Activated CD8-positive, alpha-beta T cell treated with anti-CD3 and anti-CD28 coated beads, Interleukin-2, amount 10 ng/mL, durations not matched to agents 7 days and 5 days (primary cell): ENCODE data around the gene PANK4. TPM values are rescaled to one million over a fixed set of nuclear protein-coding genes. Genes with fewer than 3 reads are reported as not detected.

Experiments used
- ATAC-seq: fragments of 150-1000 bp; cut with Tn5 transposase; one replicate; pipeline ENCODE4 v1.10.0; 2021; ENCODE audit warnings: moderate library complexity
- CTCF ChIA-PET: fragments of 350-600 bp; sonication (Branson Sonifier 250); formaldehyde crosslinking; loops from one replicate; lab custom pipeline; 2021; ENCODE audit warnings: antibody characterized with exemption; lab: Charles Lee
- POLR2A ChIA-PET: fragments of 350-600 bp; sonication (Branson Sonifier 250); formaldehyde crosslinking; loops from one replicate; lab custom pipeline; 2021; ENCODE audit warnings: antibody characterized with exemption; lab: Charles Lee
- DNase-seq: peaks from one replicate; pipeline ENCODE4 v3.0.0-alpha.2; 2020
- H3K27ac Mint-ChIP-seq: one replicate; pipeline ENCODE4 v1.8.0; 2021; ENCODE audit warnings: mild to moderate bottlenecking, mixed read lengths
- H3K27me3 Mint-ChIP-seq: one replicate; pipeline ENCODE4 v1.8.0; 2021; ENCODE audit warnings: low read depth, mixed read lengths
- H3K36me3 Mint-ChIP-seq: one replicate; pipeline ENCODE4 v1.8.0; 2021; ENCODE audit warnings: low read depth, mixed read lengths
- H3K4me1 Mint-ChIP-seq: one replicate; pipeline ENCODE4 v1.8.0; 2021; ENCODE audit warnings: low read depth, mixed read lengths
- H3K4me3 Mint-ChIP-seq: one replicate; pipeline ENCODE4 v1.8.0; 2021; ENCODE audit warnings: mild to moderate bottlenecking, mixed read lengths
- H3K9me3 Mint-ChIP-seq: one replicate; pipeline ENCODE4 v1.8.0; 2022; ENCODE audit warnings: mixed read lengths; ENCODE audit not compliant: insufficient read depth
- total RNA-seq, 2 experiments: library from RNA; stranded (reverse); gene quantifications; one replicate each; pipeline ENCODE4 v1.2.3, GENCODE V29; 2021

Gene PANK4
- total RNA-seq, 2 experiments from 2014 or later = 55.9 to 66.8 TPM

GRCh38 chr1:2544093-2544874, 17.9 kb upstream of the PANK4 start:
- no peaks in the 10 kb centered on the region for H3K9me3 Mint-ChIP-seq
- POLR2A ChIA-PET = interaction anchor here (5.5 kb wide), 1 partner anchor 19 kb away, joined by 96 read pairs; the partner anchor contains the start of gene PANK4
- H3K4me1 Mint-ChIP-seq = peaks cover 30% of the 10 kb centered on the region
- ATAC-seq = no peak
- no peaks in the 10 kb centered on the region for H3K36me3 Mint-ChIP-seq
- H3K27ac Mint-ChIP-seq = no peak overlapping the region
- H3K27me3 Mint-ChIP-seq = peaks cover 4% of the 10 kb centered on the region
- H3K4me3 Mint-ChIP-seq = no peak overlapping the region
- CTCF ChIA-PET = interaction anchor here (1.2 kb wide), 1 partner anchor 129 kb away, joined by 5 read pairs; no protein-coding TSS in a partner anchor
- no peak for DNase-seq

DNA sequence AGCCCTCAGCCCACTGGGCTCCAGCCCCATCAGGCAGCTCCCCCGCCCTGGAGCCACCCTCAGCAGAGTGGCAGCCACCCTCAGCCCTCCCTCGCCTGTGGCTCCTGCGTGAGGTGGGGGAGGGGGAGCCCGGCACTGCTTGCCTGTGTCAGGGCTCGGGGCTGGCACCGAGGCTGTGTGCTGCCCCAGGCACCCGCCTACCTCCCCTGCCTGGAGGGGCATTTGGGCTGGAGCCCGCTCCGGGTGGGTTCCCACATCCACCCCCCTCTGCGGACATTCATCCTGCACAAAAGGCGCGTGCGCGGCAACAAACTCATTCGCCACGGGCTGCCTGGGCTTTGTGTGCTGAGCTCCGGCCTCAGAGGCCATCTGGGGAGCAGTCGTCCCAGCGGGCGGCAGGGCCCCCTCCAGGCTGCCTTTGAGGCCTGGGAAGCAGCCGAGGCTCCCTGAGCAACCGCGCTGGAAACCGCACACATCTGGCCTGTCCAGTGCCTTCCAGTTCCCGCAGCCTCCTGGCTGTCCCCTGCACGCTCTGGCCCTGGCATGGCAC, 17.2 kb upstream of the PANK4 start:
- ATAC-seq (no peak), DNase-seq (peak; percentile 55)
- ChIA-PET CTCF (interaction anchor here (1.2 kb wide), 1 partner anchor 128 kb away, joined by 5 read pairs; no protein-coding TSS in a partner anchor), POLR2A (interaction anchor here (5.5 kb wide), 1 partner anchor 18 kb away, joined by 96 read pairs; the partner anchor contains the start of gene PANK4)
- Mint-ChIP-seq H3K36me3 (no peaks in the 10 kb centered on the region), H3K27ac (no peak overlapping the region), H3K4me3 (no peak overlapping the region), H3K4me1 (peaks cover 23% of the 10 kb centered on the region), H3K9me3 (no peaks in the 10 kb centered on the region), H3K27me3 (peaks cover 4% of the 10 kb centered on the region)

- POLR2A ChIA-PET = interaction anchor here (1.5 kb wide), 1 partner anchor 43 kb away, joined by 4 read pairs; no protein-coding TSS in a partner anchor
- Mint-ChIP-seq H3K36me3 (no peaks in the 10 kb centered on the region), H3K27me3 (peaks cover 4% of the 10 kb centered on the region), H3K27ac (no peak overlapping the region), H3K4me3 (no peak overlapping the region), H3K4me1 (peaks cover 14% of the 10 kb centered on the region), H3K9me3 (no peaks in the 10 kb centered on the region)
- DNase-seq (no peak), ATAC-seq (no peak)
- CTCF ChIA-PET = no interaction called here
Observed at GRCh38 chr1:2542246-2542915, 16.0 kb upstream of the PANK4 start.

- no peaks in the 10 kb centered on the region for H3K9me3 Mint-ChIP-seq
- no peak overlapping the region for H3K27ac Mint-ChIP-seq
- H3K4me3 Mint-ChIP-seq = no peak overlapping the region
- ATAC-seq = no peak
- DNase-seq = no peak
- POLR2A ChIA-PET = interaction anchor here (1.5 kb wide), 1 partner anchor 43 kb away, joined by 4 read pairs; no protein-coding TSS in a partner anchor
- H3K4me1 Mint-ChIP-seq = peaks cover 14% of the 10 kb centered on the region
- H3K36me3 Mint-ChIP-seq = no peaks in the 10 kb centered on the region
- CTCF ChIA-PET = no interaction called here
- H3K27me3 Mint-ChIP-seq = peaks cover 8% of the 10 kb centered on the region
Observed at GRCh38 chr1:2541619-2542245, 15.3 kb upstream of the PANK4 start.

GRCh38 chr1:2540816-2541492, 14.6 kb upstream of the PANK4 start:
- Mint-ChIP-seq H3K4me1 (peaks cover 14% of the 10 kb centered on the region), H3K27ac (no peak overlapping the region), H3K27me3 (peaks cover 8% of the 10 kb centered on the region), H3K9me3 (no peaks in the 10 kb centered on the region), H3K36me3 (no peaks in the 10 kb centered on the region), H3K4me3 (no peak overlapping the region)
- DNase-seq (no peak), ATAC-seq (no peak)
- POLR2A ChIA-PET = interaction anchor here (1.1 kb wide), 1 partner anchor 16 kb away, joined by 4 read pairs; no protein-coding TSS in a partner anchor
- CTCF ChIA-PET = no interaction called here

- Mint-ChIP-seq H3K27me3 (peaks cover 11% of the 10 kb centered on the region), H3K36me3 (no peaks in the 10 kb centered on the region), H3K4me3 (no peak overlapping the region), H3K9me3 (no peaks in the 10 kb centered on the region), H3K27ac (no peak overlapping the region), H3K4me1 (peaks cover 8% of the 10 kb centered on the region)
- ATAC-seq = peak; percentile 46
- POLR2A ChIA-PET = interaction anchor here (1.0 kb wide), 1 partner anchor 38 kb away, joined by 3 read pairs; no protein-coding TSS in a partner anchor
- CTCF ChIA-PET = interaction anchor here (0.7 to 1.1 kb wide), 3 partner anchors 8 to 13 kb away, joined by 3 to 4 read pairs (median 3); partner anchors contain the start of gene PANK4
- peak; percentile 48 for DNase-seq
Observed at GRCh38 chr1:2539312-2539907, 13.0 kb upstream of the PANK4 start.

GRCh38 chr1:2538872-2539271, 12.5 kb upstream of the PANK4 start:
- ChIA-PET CTCF (interaction anchor here (0.7 to 1.1 kb wide), 2 partner anchors 9 to 10 kb away, joined by 3 to 4 read pairs; no protein-coding TSS in a partner anchor), POLR2A (interaction anchor here (1.0 kb wide), 1 partner anchor 39 kb away, joined by 3 read pairs; no protein-coding TSS in a partner anchor)
- no peak for DNase-seq
- Mint-ChIP-seq H3K4me3 (no peak overlapping the region), H3K9me3 (no peaks in the 10 kb centered on the region), H3K27me3 (peaks cover 13% of the 10 kb centered on the region), H3K36me3 (no peaks in the 10 kb centered on the region), H3K4me1 (peaks cover 5% of the 10 kb centered on the region), H3K27ac (no peak overlapping the region)
- no peak for ATAC-seq

GRCh38 chr1:2538376-2538775, 12.0 kb upstream of the PANK4 start:
- POLR2A ChIA-PET = no interaction called here
- CTCF ChIA-PET = interaction anchor here (0.7 to 1.1 kb wide), 2 partner anchors 9 kb away, joined by 3 to 4 read pairs; no protein-coding TSS in a partner anchor
- Mint-ChIP-seq H3K4me3 (no peak overlapping the region), H3K27me3 (peaks cover 17% of the 10 kb centered on the region), H3K27ac (no peak overlapping the region), H3K9me3 (no peaks in the 10 kb centered on the region), H3K36me3 (no peaks in the 10 kb centered on the region), H3K4me1 (peaks cover 4% of the 10 kb centered on the region)
- ATAC-seq (no peak), DNase-seq (no peak)

DNA sequence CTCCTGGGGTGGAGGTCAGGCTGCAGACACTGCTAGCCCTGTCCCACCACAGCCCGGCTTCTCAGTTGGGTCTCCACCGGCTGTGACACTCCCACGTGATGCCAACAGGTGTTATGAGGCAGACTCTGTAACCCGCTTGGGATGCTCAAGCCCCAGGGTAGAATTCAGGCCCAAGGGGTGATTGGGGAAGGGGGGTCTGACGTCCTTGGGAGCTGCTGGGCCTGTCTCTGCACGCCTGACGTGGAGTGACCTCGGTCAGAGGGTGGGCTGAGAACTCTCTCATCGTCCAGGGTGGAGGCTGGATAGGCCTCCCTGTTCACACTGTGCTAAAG, 11.4 kb upstream of the PANK4 start:
- Mint-ChIP-seq H3K36me3 (no peaks in the 10 kb centered on the region), H3K9me3 (no peaks in the 10 kb centered on the region), H3K4me3 (no peak overlapping the region), H3K4me1 (peaks cover 4% of the 10 kb centered on the region), H3K27me3 (peaks cover 19% of the 10 kb centered on the region), H3K27ac (no peak overlapping the region)
- DNase-seq = no peak
- no peak for ATAC-seq
- ChIA-PET POLR2A (no interaction called here), CTCF (no interaction called here)

DNA sequence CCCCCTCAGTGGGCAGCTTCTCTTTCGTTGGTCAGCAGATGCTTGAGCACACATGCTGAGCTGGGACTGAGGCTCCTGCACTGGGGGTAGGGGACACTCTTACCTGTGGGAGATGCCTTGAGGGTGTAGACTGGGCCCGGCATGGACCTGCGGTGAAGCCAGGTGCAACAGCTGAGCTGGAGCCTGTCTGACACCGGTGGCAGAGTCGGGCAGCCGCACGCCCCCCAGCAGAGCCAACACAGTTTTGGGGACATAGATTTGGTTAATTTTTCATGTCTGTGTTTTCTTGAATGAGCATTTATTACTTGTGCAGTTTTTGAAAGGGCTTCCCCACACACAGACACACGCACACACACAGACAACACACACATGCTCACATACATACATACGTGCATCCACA, 9.6 kb upstream of the PANK4 start:
- Mint-ChIP-seq H3K9me3 (no peaks in the 10 kb centered on the region), H3K27ac (no peak overlapping the region), H3K27me3 (peaks cover 24% of the 10 kb centered on the region), H3K36me3 (no peaks in the 10 kb centered on the region), H3K4me1 (peaks cover under 1% of the 10 kb centered on the region), H3K4me3 (no peak overlapping the region)
- ChIA-PET POLR2A (interaction anchor here (0.6 kb wide), 1 partner anchor 41 kb away, joined by 3 read pairs; no protein-coding TSS in a partner anchor), CTCF (interaction anchor here (1.3 kb wide), 1 partner anchor 12 kb away, joined by 4 read pairs; no protein-coding TSS in a partner anchor)
- DNase-seq = no peak
- ATAC-seq = no peak
